ENCODE results near the gene CYFIP1.

Gene CYFIP1

DNA sequence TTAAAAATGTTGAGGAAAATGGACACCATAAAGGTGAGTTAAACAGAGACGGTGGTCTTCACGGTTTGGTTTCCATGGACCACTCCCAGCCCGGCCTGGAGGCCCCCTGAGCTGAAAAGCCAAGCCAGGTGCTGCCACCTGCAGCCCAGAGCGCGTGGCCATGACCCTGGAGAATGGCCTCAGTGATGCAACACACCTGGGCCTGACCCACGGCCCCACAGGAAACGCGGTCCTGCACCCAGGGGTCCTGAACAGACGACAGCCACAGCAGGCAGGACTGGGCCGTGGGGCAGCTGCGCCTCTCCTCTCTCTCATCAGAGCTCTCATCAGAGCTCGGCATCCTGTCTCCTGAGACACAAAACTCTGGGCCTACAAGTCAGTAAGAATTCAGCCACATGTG, 77.6 kb downstream of the CYFIP1 start:
- intact Hi-C loops (cut with DNase I; ENCODE audit: low total_unique reads), result no loop called here
- Histone ChIP-seq H3K36me3 (peaks cover 43 to 94% (median 70%) of the 10 kb centered on the region in 3 donors), H3K27me3 (no peaks in the 10 kb centered on the region), H3K4me3 (no peak overlapping the region), H3K9me3 (no peaks in the 10 kb centered on the region), H3K27ac (no peak overlapping the region), H3K4me1 (no peaks in the 10 kb centered on the region)
- TF ChIP-seq, protein P1, sequence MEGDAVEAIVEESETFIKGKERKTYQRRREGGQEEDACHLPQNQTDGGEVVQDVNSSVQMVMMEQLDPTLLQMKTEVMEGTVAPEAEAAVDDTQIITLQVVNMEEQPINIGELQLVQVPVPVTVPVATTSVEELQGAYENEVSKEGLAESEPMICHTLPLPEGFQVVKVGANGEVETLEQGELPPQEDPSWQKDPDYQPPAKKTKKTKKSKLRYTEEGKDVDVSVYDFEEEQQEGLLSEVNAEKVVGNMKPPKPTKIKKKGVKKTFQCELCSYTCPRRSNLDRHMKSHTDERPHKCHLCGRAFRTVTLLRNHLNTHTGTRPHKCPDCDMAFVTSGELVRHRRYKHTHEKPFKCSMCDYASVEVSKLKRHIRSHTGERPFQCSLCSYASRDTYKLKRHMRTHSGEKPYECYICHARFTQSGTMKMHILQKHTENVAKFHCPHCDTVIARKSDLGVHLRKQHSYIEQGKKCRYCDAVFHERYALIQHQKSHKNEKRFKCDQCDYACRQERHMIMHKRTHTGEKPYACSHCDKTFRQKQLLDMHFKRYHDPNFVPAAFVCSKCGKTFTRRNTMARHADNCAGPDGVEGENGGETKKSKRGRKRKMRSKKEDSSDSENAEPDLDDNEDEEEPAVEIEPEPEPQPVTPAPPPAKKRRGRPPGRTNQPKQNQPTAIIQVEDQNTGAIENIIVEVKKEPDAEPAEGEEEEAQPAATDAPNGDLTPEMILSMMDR (IDR thresholded peaks at IDR 0.05), result no peak
- no peak for DNase-seq

DNA sequence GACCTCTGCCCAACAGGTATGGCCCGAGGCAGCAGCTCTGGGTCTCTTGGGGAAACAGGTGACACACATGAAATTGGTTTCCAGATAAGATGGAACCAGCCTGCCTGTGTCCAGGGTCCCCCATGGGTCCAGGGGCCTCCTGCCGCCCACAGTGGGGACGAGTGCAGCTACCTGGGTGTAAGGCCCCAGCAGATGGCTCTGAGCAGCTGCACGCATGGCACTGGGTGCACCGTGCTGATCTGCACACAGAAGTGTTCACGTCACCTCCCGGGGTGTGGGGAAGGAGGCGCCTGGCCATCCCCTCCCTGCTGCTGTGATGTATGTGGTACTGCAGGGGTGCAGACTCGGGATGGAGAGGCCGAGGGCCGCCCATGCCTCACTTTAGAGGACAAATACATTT, 78.1 kb downstream of the CYFIP1 start:
- TF ChIP-seq, protein P1 (IDR thresholded peaks at IDR 0.05), result no peak
- intact Hi-C loops (cut with DNase I; ENCODE audit: low total_unique reads), result no loop called here
- Histone ChIP-seq H3K36me3 (peaks cover 41 to 94% (median 70%) of the 10 kb centered on the region in 3 donors), H3K27ac (no peak overlapping the region), H3K4me1 (no peaks in the 10 kb centered on the region), H3K9me3 (no peaks in the 10 kb centered on the region), H3K4me3 (no peak overlapping the region), H3K27me3 (no peaks in the 10 kb centered on the region)
- no peak for DNase-seq

DNA sequence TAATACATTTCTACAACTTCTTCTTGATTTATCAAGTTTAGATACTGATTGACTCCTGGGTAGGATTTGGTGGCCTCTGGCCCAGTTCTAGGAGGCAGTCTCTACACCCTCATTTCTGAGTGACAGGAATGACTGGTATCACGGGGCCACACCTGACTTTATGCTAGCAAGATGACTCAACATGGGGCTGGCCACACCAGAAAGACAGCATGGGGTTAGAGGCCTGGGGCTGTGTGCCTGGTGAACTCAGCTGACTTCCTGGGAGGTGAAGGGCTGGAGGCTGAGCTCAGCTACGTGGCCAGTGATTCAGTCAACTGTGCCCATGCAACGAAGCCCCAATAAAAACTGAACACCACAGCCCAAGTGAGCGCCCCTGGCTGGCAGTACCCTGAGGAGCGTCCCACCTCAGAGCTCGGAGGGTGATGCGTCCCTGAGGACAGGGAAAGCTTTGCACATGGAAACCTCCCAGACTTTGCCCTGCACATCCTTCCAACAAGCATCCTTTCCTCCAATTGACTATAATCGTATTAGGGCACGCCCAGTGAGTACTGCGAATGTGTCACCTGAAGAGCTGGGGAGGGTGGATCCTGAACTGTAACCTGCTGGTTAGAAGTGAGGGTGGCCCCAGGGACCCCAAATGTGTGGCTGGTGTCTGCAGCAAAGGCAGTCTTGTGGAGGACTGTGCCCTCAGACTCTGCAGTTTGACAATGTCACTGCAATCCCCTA, 84.5 kb downstream of the CYFIP1 start:
- no peak for DNase-seq
- peaks cover 51 to 91% (median 68%) of the 10 kb centered on the region in 3 donors for H3K36me3 ChIP-seq
- H3K27ac ChIP-seq, result no peak overlapping the region

DNA sequence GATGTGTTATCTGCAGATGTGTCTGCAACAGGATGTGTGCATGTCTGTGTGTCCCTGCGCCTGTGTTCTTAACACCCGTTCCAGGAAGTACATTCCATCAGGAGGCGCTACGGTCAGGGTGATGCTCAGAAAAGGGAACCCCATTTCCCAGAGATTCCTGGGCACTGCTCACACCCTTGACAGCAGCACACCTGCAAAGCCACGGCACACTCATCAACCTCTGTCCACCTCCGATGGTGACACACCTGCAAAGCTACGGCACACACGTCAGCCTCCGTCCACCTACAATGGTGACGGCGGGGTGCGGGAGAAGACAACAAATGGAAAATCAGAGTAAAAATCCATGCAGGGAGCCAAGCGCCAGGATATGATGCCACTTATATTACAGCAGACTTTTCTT, 86.3 kb downstream of the CYFIP1 start:
- H3K27me3 ChIP-seq, result no peaks in the 10 kb centered on the region
- intact Hi-C loops (cut with DNase I; ENCODE audit: low total_unique reads), result no loop called here
- no peaks in the 10 kb centered on the region for H3K4me1 ChIP-seq
- no peak overlapping the region for H3K27ac ChIP-seq
- H3K4me3 ChIP-seq, result no peak overlapping the region
- no peak for DNase-seq
- peaks cover 46 to 79% (median 63%) of the 10 kb centered on the region in 3 donors for H3K36me3 ChIP-seq
- TF ChIP-seq, protein P1 (IDR thresholded peaks at IDR 0.05), result no peak
- no peaks in the 10 kb centered on the region for H3K9me3 ChIP-seq

More for the DNA sequence above, 84.5 kb downstream of the CYFIP1 start:
- no peaks in the 10 kb centered on the region for H3K9me3 ChIP-seq
- no peaks in the 10 kb centered on the region for H3K4me1 ChIP-seq
- intact Hi-C loops (cut with DNase I; ENCODE audit: low total_unique reads), result no loop called here
- TF ChIP-seq, protein P1 (IDR thresholded peaks at IDR 0.05), result no peak
- no peaks in the 10 kb centered on the region for H3K27me3 ChIP-seq
- no peak overlapping the region for H3K4me3 ChIP-seq

DNA sequence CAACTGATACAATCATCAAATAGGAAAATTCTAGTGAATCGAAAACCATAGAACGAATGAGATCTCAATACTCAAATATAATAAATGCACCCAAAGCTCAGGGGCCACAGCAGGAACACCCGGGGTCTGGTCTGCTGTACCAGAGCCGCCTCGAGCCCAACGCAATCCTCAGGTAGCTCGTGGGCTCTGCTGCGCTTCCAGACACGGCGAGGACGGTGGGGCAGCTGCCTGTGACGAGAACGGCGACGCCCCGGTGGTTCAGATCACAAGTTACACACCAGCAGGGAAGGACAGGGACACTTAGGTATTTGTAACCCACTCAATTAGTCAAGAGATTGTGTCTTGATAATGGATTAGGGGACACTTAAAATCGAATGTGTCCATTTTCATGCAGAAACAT, 87.1 kb downstream of the CYFIP1 start:
- no peak for DNase-seq
- H3K4me1 ChIP-seq, result no peaks in the 10 kb centered on the region
- intact Hi-C loops (cut with DNase I; ENCODE audit: low total_unique reads), result no loop called here
- no peak overlapping the region for H3K27ac ChIP-seq
- no peaks in the 10 kb centered on the region for H3K27me3 ChIP-seq
- H3K9me3 ChIP-seq, result no peaks in the 10 kb centered on the region
- peaks cover 44 to 79% (median 71%) of the 10 kb centered on the region in 3 donors for H3K36me3 ChIP-seq
- H3K4me3 ChIP-seq, result no peak overlapping the region
- TF ChIP-seq, protein P1 (IDR thresholded peaks at IDR 0.05), result no peak
